Adrenal gland (tissue), 12 donors: ENCODE data around the gene GP5. TPM values are rescaled to one million over a fixed set of nuclear protein-coding genes. Genes with fewer than 3 reads are reported as not detected.

ENCODE experiments used
- DNase-seq, 7 donors: peaks; one replicate each; pipeline ENCODE4 v3.0.0-alpha.2; 2019 to 2020
- H3K27ac ChIP-seq, 5 donors: fragments of 200-600 bp; sonication (generic) in 4 of 5; 1 replicate in 3 of 5; 2 replicates in 2 of 5; pipeline versions ENCODE4 v1.5.1 to v1.8.0; 2016 to 2020; ENCODE audit warnings: mild to moderate bottlenecking in 1 of 5
- H3K27me3 ChIP-seq: fragments of 200-600 bp; 2 replicates; pipeline ENCODE4 v1.8.0; 2021
- H3K36me3 ChIP-seq, 2 donors: fragments of 200-600 bp; replicated peaks in 1 of 2; 1 replicate in 1 of 2; 2 replicates in 1 of 2; pipeline versions ENCODE4 v1.5.1 to v1.8.0; 2018 to 2022
- H3K4me1 ChIP-seq, 2 donors: fragments of 200-600 bp; replicated peaks in 1 of 2; 1 replicate in 1 of 2; 2 replicates in 1 of 2; pipeline versions ENCODE4 v1.5.1 to v1.8.0; 2018 to 2021
- H3K4me3 ChIP-seq, 4 donors: fragments of 200-600 bp; sonication (generic) in 3 of 4; one replicate each; pipeline ENCODE4 v1.5.1; 2016 to 2018
- H3K9me3 ChIP-seq, 3 donors: fragments of 200-600 bp; sonication (generic) in 1 of 3; replicated peaks in 1 of 3; 1 replicate in 2 of 3; 2 replicates in 1 of 3; pipeline versions ENCODE4 v1.5.1 to v1.8.0; 2016 to 2021
- POLR2A ChIP-seq, 2 donors: fragments of 450-650 bp; IDR thresholded peaks; one replicate each; pipeline ENCODE4 v1.6.1; 2017; ENCODE audit warnings: antibody characterized with exemption in 2 of 2, mild to moderate bottlenecking in 2 of 2, moderate library complexity in 1 of 2
- WGBS, 4 donors: extraction: QIAGEN DNeasy Blood & Tissue Kit in 2 of 4; methylation state at CpG; one replicate each; pipeline versions ENCODE4 v1.1.5 to v1.1.7; 2013 to 2017; 5-methylcytosine and 5-hydroxymethylcytosine counted together
- intact Hi-C, 2 donors: fragments of 100-400 bp; cut with DNase I; formaldehyde crosslinking; loops; one replicate each; pipeline versions ENCODE4 v1.14.1 to v1.15.0; 2022 to 2023
- polyA plus RNA-seq, 3 donors: library from polyadenylated mRNA; stranded (reverse); fragments of 200-250 nt in 2 of 3; fragments of 350-450 nt in 1 of 3; fragmentation: Illumina TruSeq in 1 of 3; extraction: RNeasy Lipid Tissue Mini Kit (QIAGEN cat#74804) in 1 of 3; gene quantifications; one replicate each; pipeline ENCODE4 v1.2.3, GENCODE V29; 2013 to 2014
- total RNA-seq, 9 donors: library from RNA; depleted of rRNA in 4 of 9; stranded (reverse); fragments of >200 nt in 4 of 9; fragments of 120-200 nt in 1 of 9; fragmentation: NEBNext Ultra II Directional in 1 of 9; extraction: Animal tissue kit (Norgen Biotek cat#: 25700) in 1 of 9; gene quantifications; one replicate each; pipeline versions ENCODE4 v1.1.0 to v1.2.4, GENCODE V29; 2013 to 2023
- TF ChIP-seq, protein P1 (sequence below), 6 experiments: fragments of 450-650 bp in 4 of 6; fragments of 200-600 bp in 2 of 6; sonication (generic) in 1 of 6; IDR thresholded peaks; 1 replicate in 5 of 6; 2 replicates in 1 of 6; pipeline versions ENCODE4 v1.5.1 to v1.8.0; 2016 to 2021; ENCODE audit warnings: antibody characterized with exemption in 6 of 6, mild to moderate bottlenecking in 2 of 6, moderate library complexity in 1 of 6
- donor health status: healthy with polysubstance abuse.
- donor health status: Bipolar disorder and iron deficiency.
- donor health status: DM: yes; HTN: yes; CAD: no.
- donor health status: DM: no; HTN: no; CAD: no.
- donor health status: DM: no; HTN: no; CAD: no.
- donor health status: DM: yes; HTN: yes; CAD: no.

The GP5 gene
- total and polyA plus RNA-seq, 12 donors, result 0.08 to 0.28 (median 0.11) TPM; not detected in 9

- Histone ChIP-seq H3K27me3 (peaks cover 19% of the 10 kb centered on the region), H3K9me3 (no peaks in the 10 kb centered on the region), H3K27ac (no peak overlapping the region), H3K36me3 (peaks cover 0 to 9% of the 10 kb centered on the region in 2 donors), H3K4me1 (peaks cover 0 to 10% of the 10 kb centered on the region in 2 donors), H3K4me3 (no peak overlapping the region)
- TF ChIP-seq, protein P1, sequence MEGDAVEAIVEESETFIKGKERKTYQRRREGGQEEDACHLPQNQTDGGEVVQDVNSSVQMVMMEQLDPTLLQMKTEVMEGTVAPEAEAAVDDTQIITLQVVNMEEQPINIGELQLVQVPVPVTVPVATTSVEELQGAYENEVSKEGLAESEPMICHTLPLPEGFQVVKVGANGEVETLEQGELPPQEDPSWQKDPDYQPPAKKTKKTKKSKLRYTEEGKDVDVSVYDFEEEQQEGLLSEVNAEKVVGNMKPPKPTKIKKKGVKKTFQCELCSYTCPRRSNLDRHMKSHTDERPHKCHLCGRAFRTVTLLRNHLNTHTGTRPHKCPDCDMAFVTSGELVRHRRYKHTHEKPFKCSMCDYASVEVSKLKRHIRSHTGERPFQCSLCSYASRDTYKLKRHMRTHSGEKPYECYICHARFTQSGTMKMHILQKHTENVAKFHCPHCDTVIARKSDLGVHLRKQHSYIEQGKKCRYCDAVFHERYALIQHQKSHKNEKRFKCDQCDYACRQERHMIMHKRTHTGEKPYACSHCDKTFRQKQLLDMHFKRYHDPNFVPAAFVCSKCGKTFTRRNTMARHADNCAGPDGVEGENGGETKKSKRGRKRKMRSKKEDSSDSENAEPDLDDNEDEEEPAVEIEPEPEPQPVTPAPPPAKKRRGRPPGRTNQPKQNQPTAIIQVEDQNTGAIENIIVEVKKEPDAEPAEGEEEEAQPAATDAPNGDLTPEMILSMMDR (IDR thresholded peaks at IDR 0.05), result no peak
- no peak for TF ChIP-seq POLR2A (IDR thresholded peaks at IDR 0.05)
- DNase-seq, result no peak
- 84 to 91% (median 90%) methylated on average over 9 of the region's 9 CpGs for WGBS, 4 donors
- intact Hi-C loops, result no loop called here
These were observed 2.3 kb upstream of the GP5 start for GRCh38 chr3:194401346-194401745.

DNA sequence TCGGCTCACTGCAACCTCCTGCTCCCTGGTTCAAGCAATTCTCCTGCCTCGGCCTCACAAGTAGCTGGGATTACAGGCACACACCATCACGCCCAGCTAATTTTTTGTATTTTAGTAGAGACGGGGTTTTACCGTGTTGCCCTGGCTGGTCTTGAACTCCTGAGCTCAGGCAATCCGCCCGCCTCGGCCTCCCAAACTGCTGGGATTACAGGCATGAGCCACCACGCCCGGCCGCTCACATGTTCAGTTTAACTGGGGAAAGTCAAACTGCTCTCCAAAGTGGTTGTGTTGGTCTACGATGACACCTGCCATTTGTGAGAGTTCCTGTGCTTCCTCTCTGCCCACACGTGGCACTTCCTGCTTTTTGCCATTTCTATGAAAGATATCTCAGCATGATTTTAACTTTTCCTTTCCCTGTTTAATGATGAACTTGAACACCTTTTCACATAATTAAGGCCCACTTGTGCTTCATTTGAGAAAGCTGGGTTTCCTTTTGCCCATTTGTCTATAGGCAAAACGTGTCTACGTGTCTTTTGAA, 877 bp upstream of the GP5 start:
- Histone ChIP-seq H3K9me3 (no peaks in the 10 kb centered on the region), H3K4me3 (no peak overlapping the region), H3K27ac (no peak overlapping the region), H3K36me3 (no peaks in the 10 kb centered on the region), H3K27me3 (peaks cover 19% of the 10 kb centered on the region), H3K4me1 (peaks cover 0 to 10% of the 10 kb centered on the region in 2 donors)
- 83 to 89% (median 87%) methylated on average over 12 to 15 of the region's 15 CpGs for WGBS, 4 donors
- no peak for DNase-seq
- TF ChIP-seq POLR2A (IDR thresholded peaks at IDR 0.05), result no peak
- TF ChIP-seq, protein P1 (IDR thresholded peaks at IDR 0.05), result no peak
- intact Hi-C loops, result loop anchor here in 1 of 2 donors (5.0 kb wide), 1 partner anchor 68 kb away; no protein-coding TSS in a partner anchor

DNA sequence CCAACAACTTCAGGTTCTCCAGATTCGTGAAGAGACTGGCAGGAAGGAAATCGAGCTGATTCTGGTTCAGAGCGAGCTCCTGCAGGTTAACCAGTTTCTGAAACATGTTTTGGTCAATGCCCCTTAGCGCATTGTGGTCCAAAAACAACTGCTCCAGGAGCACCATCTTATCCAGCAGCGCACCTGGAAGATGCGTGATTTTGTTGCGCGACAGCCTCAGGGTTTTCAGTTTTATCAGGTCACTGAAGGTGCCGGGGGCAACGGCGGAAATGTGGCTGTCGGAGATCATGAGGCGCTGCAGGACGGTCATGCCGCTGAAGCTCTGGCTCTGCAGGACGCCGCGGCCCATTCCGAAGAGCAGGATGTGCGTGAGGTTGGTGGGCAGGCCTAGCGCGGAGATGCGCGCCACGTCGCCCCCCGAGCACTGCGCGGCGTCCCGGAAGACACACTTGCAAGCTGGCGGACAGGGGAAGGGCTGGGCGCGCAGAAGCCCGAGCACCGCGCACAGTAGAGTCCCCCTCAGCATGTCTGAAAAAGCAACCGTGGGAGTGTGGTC, 1.2 kb downstream of the GP5 start:
- Histone ChIP-seq H3K4me1 (peaks cover 0 to 10% of the 10 kb centered on the region in 2 donors), H3K27ac (no peak overlapping the region), H3K9me3 (no peaks in the 10 kb centered on the region), H3K27me3 (peaks cover 19% of the 10 kb centered on the region), H3K4me3 (peak overlapping the region in 1 of 4 donors; percentile 26), H3K36me3 (no peaks in the 10 kb centered on the region)
- TF ChIP-seq, protein P1 (IDR thresholded peaks at IDR 0.05), result no peak
- TF ChIP-seq POLR2A (IDR thresholded peaks at IDR 0.05), result no peak
- DNase-seq, result peak in 2 of 7 donors; percentile 9 to 30
- intact Hi-C loops, result loop anchor here in 1 of 2 donors (5.0 kb wide), 1 partner anchor 66 kb away; no protein-coding TSS in a partner anchor
- WGBS, 4 donors, result 5 to 9% (median 7%) methylated on average over 24 to 38 of the region's 38 CpGs

GRCh38 chr3:194396859-194397756, 2.0 kb downstream of the GP5 start:
- intact Hi-C loops, result loop anchor here in 1 of 2 donors (5.0 kb wide), 1 partner anchor 65 kb away; no protein-coding TSS in a partner anchor
- H3K9me3 ChIP-seq, result no peaks in the 10 kb centered on the region

More at GRCh38 chr3:194396859-194397756, 2.0 kb downstream of the GP5 start:
- Histone ChIP-seq H3K36me3 (no peaks in the 10 kb centered on the region), H3K4me1 (peaks cover 0 to 10% of the 10 kb centered on the region in 2 donors), H3K27ac (no peak overlapping the region), H3K4me3 (no peak overlapping the region), H3K27me3 (peaks cover 19% of the 10 kb centered on the region)
- DNase-seq, result no peak
- no peak for TF ChIP-seq POLR2A (IDR thresholded peaks at IDR 0.05)
- TF ChIP-seq, protein P1 (IDR thresholded peaks at IDR 0.05), result no peak
- 14 to 32% (median 24%) methylated on average over 21 to 73 of the region's 73 CpGs for WGBS, 4 donors
